ENCODE data around the gene DUOXA2. TPM values are rescaled to one million over a fixed set of nuclear protein-coding genes. Genes with fewer than 3 reads are reported as not detected.

DUOXA2 gene
- total and polyA plus RNA-seq, 2 experiments from 2014 or later: not detected

DNA sequence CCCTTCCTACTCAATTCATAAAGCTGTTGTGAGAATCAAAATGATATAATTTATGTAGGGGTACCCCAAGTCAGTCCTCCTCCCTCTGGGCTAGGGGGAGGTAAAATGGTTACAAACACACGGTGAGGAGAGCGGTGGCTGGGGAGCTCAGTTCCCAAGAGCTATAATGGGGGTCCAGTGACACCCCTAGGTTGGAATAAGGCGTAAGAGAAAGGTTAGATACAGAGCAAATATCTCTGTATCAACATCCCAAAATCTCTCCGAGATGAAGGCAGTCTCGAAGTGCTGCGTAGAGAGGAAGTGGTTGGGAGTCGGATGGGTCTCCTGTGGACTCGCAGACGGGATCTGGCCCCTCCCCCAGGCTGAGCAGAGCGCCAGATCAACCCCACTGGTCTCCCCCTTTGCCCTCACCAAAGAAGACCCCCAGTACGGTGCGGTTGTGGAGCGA lies 2.0 kb upstream of the DUOXA2 start:
- Histone ChIP-seq H3K27me3 (replicated peaks; ENCODE audit: insufficient read depth) (peaks cover 68% of the 10 kb centered on the region), H3K4me3 (0 out of 2 replicates have a peak overlapping the region, but pooled peaks have one; percentile 18), H3K4me2 (ENCODE audit: unreplicated experiment) (no peak overlapping the region), H3K36me3 (ENCODE audit: low read depth) (no peaks in the 10 kb centered on the region), H3K9ac (no peak overlapping the region), H3K9me3 (ENCODE audit: low read depth) (no peaks in the 10 kb centered on the region), H4K20me1 (ENCODE audit: insufficient read depth) (no peaks in the 10 kb centered on the region), H3K9me2 (ENCODE audit: insufficient read depth) (no peaks in the 10 kb centered on the region), H2AFZ (peak overlapping the region; percentile 19; the same call in 1 of the 2 replicates), H3K4me1 (ENCODE audit: insufficient read depth) (no peaks in the 10 kb centered on the region), H3F3A (ENCODE audit: insufficient read depth) (no peaks in the 10 kb centered on the region), H3K79me2 (ENCODE audit: insufficient read depth) (no peaks in the 10 kb centered on the region), H3K27ac (no peak overlapping the region)
- in situ Hi-C loops (cut with MboI): no loop called here
- no peak for TF ChIP-seq EZH2phosphoT487 (IDR thresholded peaks at IDR 0.05; ENCODE audit: insufficient read depth, low read depth)
- DNase-seq: no peak
- 3% methylated on average over 13 of the region's 13 CpGs for WGBS, 2 experiments (ENCODE audit: low coverage in 1 of 2, low lambda C conversion rate in 2 of 2, missing lambda C conversion rate in 2 of 2)

DNA sequence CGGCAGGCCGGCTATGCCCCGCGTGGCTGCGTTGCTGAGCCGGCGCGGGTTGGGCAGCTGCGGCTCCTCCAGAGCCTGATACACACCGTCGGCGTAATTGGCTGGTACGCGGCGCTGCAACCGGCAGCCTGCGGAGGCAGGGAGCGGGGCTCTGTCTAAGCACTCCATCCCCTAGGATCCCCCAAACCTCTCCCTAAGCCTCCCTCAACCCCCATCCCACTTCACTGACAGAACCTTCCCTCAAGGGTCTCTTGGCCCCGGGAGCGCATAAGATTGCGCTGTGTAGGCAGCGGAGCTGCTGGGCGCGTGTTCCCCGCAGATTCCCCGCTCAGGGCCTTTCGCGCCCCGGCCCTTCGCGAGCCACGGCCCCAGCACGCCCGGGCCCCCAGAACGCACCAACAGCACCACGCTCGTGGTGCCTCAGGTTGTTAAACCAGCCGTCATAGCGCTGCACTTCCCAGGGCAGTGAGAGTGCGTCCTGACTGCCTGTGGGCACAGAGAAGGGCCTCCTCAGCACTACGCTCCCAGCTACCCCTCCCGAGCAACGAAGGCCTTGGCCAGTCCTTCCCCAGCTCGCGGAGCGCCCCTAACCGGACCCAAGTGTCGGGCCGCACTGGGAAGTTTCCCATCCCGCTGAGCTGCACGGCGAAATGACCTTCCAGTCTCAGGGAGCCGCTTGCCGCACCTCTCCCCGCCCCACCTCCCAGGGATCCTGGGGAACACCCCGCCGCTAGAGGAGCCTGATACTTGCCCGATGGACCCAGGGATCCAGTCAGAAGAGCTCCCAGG lies 1.3 kb upstream of the DUOXA2 start:
- Histone ChIP-seq H3K4me3 (0 out of 2 replicates have a peak overlapping the region, but pooled peaks have one; percentile 18), H3K36me3 (ENCODE audit: low read depth) (no peaks in the 10 kb centered on the region), H3K79me2 (ENCODE audit: insufficient read depth) (no peaks in the 10 kb centered on the region), H3K9me3 (ENCODE audit: low read depth) (no peaks in the 10 kb centered on the region), H3K4me2 (ENCODE audit: unreplicated experiment) (no peak overlapping the region), H3F3A (ENCODE audit: insufficient read depth) (no peaks in the 10 kb centered on the region), H3K27me3 (replicated peaks; ENCODE audit: insufficient read depth) (peaks cover 73% of the 10 kb centered on the region), H2AFZ (peak overlapping the region; percentile 19; the same call in 1 of the 2 replicates), H3K27ac (no peak overlapping the region), H4K20me1 (ENCODE audit: insufficient read depth) (no peaks in the 10 kb centered on the region), H3K4me1 (ENCODE audit: insufficient read depth) (no peaks in the 10 kb centered on the region), H3K9ac (no peak overlapping the region), H3K9me2 (ENCODE audit: insufficient read depth) (no peaks in the 10 kb centered on the region)
- in situ Hi-C loops (cut with MboI): no loop called here
- peak; percentile 38 for DNase-seq
- whole genome bisulfite sequencing, 2 experiments (ENCODE audit: low coverage in 1 of 2, low lambda C conversion rate in 2 of 2, missing lambda C conversion rate in 2 of 2): 2 to 4% methylated on average over 49 to 56 of the region's 58 CpGs
- TF ChIP-seq EZH2phosphoT487 (IDR thresholded peaks at IDR 0.05; ENCODE audit: insufficient read depth, low read depth): peak; percentile 21; the same call in 1 of the 2 replicates
- peak; percentile 53 for TF ChIP-seq EZH2 (IDR thresholded peaks at IDR 0.05; ENCODE audit: insufficient read depth, poor library complexity, severe bottlenecking)

DNA sequence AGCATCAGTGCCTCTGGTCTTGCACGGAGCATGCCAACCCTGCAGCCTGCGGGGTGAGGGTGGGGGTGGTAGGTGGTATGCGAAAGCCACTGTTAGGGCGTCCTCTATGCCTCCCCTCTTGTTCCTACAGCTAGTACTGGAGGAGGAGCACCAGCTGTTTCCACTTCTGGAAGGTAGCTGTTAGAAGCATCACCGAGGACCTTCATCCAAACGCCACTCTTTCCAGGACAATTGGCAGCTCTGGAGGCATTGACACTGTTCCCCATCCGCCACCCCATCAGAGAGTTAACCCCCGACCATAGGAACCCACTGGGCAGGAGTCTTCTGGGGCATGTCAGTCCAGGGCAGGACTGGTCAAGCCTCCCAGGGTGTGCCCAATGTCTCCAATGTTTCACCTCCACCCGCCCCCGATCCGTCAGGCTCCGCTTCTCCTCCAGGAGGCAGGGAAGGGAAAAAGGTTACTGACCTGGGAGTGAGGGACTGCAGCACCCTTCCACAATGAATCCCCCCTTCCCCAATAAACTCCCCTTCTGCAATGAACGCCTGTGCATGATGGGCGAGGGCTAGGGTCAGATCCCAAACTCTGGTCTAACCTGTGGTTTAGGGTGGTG lies 641 bp upstream of the DUOXA2 start:
- no peaks in the 10 kb centered on the region for H3K4me1 ChIP-seq (ENCODE audit: insufficient read depth)
- H3K9me3 ChIP-seq (ENCODE audit: low read depth): no peaks in the 10 kb centered on the region
- H3K9ac ChIP-seq: no peak overlapping the region
- no peaks in the 10 kb centered on the region for H3K9me2 ChIP-seq (ENCODE audit: insufficient read depth)
- TF ChIP-seq EZH2 (IDR thresholded peaks at IDR 0.05; ENCODE audit: insufficient read depth, poor library complexity, severe bottlenecking) (no peak), EZH2phosphoT487 (IDR thresholded peaks at IDR 0.05; ENCODE audit: insufficient read depth, low read depth) (peak; percentile 7; the same call in 1 of the 2 replicates)
- in situ Hi-C loops (cut with MboI): no loop called here
- no peaks in the 10 kb centered on the region for H3F3A ChIP-seq (ENCODE audit: insufficient read depth)
- H3K4me3 ChIP-seq: no peak overlapping the region
- WGBS, 2 experiments (ENCODE audit: low coverage in 1 of 2, low lambda C conversion rate in 2 of 2, missing lambda C conversion rate in 2 of 2): 4 to 10% methylated on average over 13 to 14 of the region's 14 CpGs
- H3K27ac ChIP-seq: no peak overlapping the region
- no peaks in the 10 kb centered on the region for H3K36me3 ChIP-seq (ENCODE audit: low read depth)
- peaks cover 74% of the 10 kb centered on the region for H3K27me3 ChIP-seq (replicated peaks; ENCODE audit: insufficient read depth)
- H4K20me1 ChIP-seq (ENCODE audit: insufficient read depth): no peaks in the 10 kb centered on the region
- no peak for DNase-seq
- H2AFZ ChIP-seq: no peak overlapping the region
- H3K79me2 ChIP-seq (ENCODE audit: insufficient read depth): no peaks in the 10 kb centered on the region
- H3K4me2 ChIP-seq (ENCODE audit: unreplicated experiment): no peak overlapping the region

DNA sequence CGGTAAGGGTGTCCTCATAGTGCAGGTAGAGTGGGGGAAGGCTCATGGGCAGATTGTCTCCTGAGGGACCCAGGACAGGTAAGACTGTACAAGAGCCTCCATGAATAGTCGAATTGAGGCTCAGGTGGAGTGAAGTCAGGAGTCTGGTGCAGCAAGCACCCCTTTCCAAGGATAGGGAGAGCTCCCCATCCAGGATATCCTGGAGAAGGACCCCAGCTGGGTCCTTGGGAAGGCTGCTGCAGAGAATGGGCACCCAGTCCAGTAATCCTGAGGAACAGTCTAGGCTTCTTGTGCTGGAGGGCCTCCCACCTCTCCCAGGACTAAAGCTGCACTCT lies 592 bp downstream of the DUOXA2 start:
- H4K20me1 ChIP-seq (ENCODE audit: insufficient read depth): no peaks in the 10 kb centered on the region
- H2AFZ ChIP-seq: no peak overlapping the region
- H3K4me3 ChIP-seq: no peak overlapping the region
- H3K9me3 ChIP-seq (ENCODE audit: low read depth): no peaks in the 10 kb centered on the region
- H3K4me2 ChIP-seq (ENCODE audit: unreplicated experiment): no peak overlapping the region
- in situ Hi-C loops (cut with MboI): no loop called here
- DNase-seq: no peak
- H3K36me3 ChIP-seq (ENCODE audit: low read depth): no peaks in the 10 kb centered on the region
- no peaks in the 10 kb centered on the region for H3K79me2 ChIP-seq (ENCODE audit: insufficient read depth)
- H3K27me3 ChIP-seq (replicated peaks; ENCODE audit: insufficient read depth): peaks cover 70% of the 10 kb centered on the region
- H3F3A ChIP-seq (ENCODE audit: insufficient read depth): no peaks in the 10 kb centered on the region
- no peak overlapping the region for H3K9ac ChIP-seq
- WGBS, 2 experiments (ENCODE audit: low coverage in 1 of 2, low lambda C conversion rate in 2 of 2, missing lambda C conversion rate in 2 of 2): 0% methylated on average over 2 of the region's 2 CpGs
- H3K4me1 ChIP-seq (ENCODE audit: insufficient read depth): no peaks in the 10 kb centered on the region
- no peak overlapping the region for H3K27ac ChIP-seq
- TF ChIP-seq EZH2phosphoT487 (IDR thresholded peaks at IDR 0.05; ENCODE audit: insufficient read depth, low read depth): no peak
- no peaks in the 10 kb centered on the region for H3K9me2 ChIP-seq (ENCODE audit: insufficient read depth)

Data from GM23248 (cell line).